Large intestine (tissue), 3 donors: ENCODE data around the gene HOOK2. TPM values are rescaled to one million over a fixed set of nuclear protein-coding genes. Genes with fewer than 3 reads are reported as not detected.

Experiments used
- DNase-seq, 2 donors: peaks; one replicate each; pipeline versions ENCODE4 v3.0.0 to v3.0.0-alpha.2; 2013
- H3K27ac ChIP-seq: one replicate; pipeline ENCODE4 v1.5.1; 2013; ENCODE audit warnings: low read length
- H3K27me3 ChIP-seq: 2 replicates; pipeline ENCODE4 v1.6.1; 2013; ENCODE audit warnings: low read length; ENCODE audit not compliant: control insufficient read depth, insufficient read depth
- H3K36me3 ChIP-seq: 2 replicates; pipeline ENCODE4 v1.6.1; 2013; ENCODE audit warnings: low read length; ENCODE audit not compliant: control insufficient read depth, insufficient read depth
- H3K4me1 ChIP-seq: one replicate; pipeline ENCODE4 v1.6.1; 2013; ENCODE audit warnings: low read length; ENCODE audit not compliant: control insufficient read depth, insufficient read depth
- H3K4me3 ChIP-seq: one replicate; pipeline ENCODE4 v1.5.1; 2013; ENCODE audit warnings: low read length
- H3K9me3 ChIP-seq: one replicate; pipeline ENCODE4 v1.6.1; 2013; ENCODE audit warnings: mild to moderate bottlenecking, low read depth, low read length, moderate library complexity; ENCODE audit not compliant: control insufficient read depth
- WGBS: methylation state at CpG from one replicate; pipeline ENCODE4 v1.1.5; 2013; ENCODE audit warnings: low lambda C conversion rate; ENCODE audit not compliant: insufficient coverage; 5-methylcytosine and 5-hydroxymethylcytosine counted together
- polyA plus RNA-seq: library from polyadenylated mRNA; unstranded; fragments of 120-200 nt; gene quantifications from one replicate; pipeline ENCODE4 v1.2.1, GENCODE V29; 2013

The HOOK2 gene
- polyA plus RNA-seq, 1 donor, result 192 TPM

- no peak overlapping the region for H3K4me3 ChIP-seq
Measured at GRCh38 chr19:12752056-12752781, 23.1 kb downstream of the HOOK2 start.

GRCh38 chr19:12751635-12752034, 23.7 kb downstream of the HOOK2 start, which contains the start of gene BEST2:
BEST2 (plus strand) TSS chr19:12751791; CDS start chr19:12752593, 802 bp downstream.
- Histone ChIP-seq H3K27me3 (peaks cover 33% of the 10 kb centered on the region), H3K4me1 (no peaks in the 10 kb centered on the region), H3K4me3 (no peak within 1 kb of the TSS), H3K36me3 (peaks cover 18% of the 10 kb centered on the region), H3K9me3 (peaks cover 18% of the 10 kb centered on the region), H3K27ac (no peak within 1 kb of the TSS)
- DNase-seq, result no peak
- 40% methylated on average over 2 of the region's 14 CpGs for WGBS

More at GRCh38 chr19:12752056-12752781, 23.1 kb downstream of the HOOK2 start:
- H3K27me3 ChIP-seq, result peaks cover 33% of the 10 kb centered on the region
- no peaks in the 10 kb centered on the region for H3K4me1 ChIP-seq
- H3K9me3 ChIP-seq, result peaks cover 13% of the 10 kb centered on the region
- H3K27ac ChIP-seq, result no peak overlapping the region
- no CpG with 5 or more reads among the region's 23 CpGs for WGBS
- DNase-seq, result no peak
- H3K36me3 ChIP-seq, result peaks cover 13% of the 10 kb centered on the region

- H3K27ac ChIP-seq, result no peak overlapping the region
- peaks cover 18% of the 10 kb centered on the region for H3K9me3 ChIP-seq
- no peaks in the 10 kb centered on the region for H3K4me1 ChIP-seq
- no peak overlapping the region for H3K4me3 ChIP-seq
- no peak for DNase-seq
- WGBS, result 80% methylated on average over 4 of the region's 9 CpGs
- H3K36me3 ChIP-seq, result peaks cover 26% of the 10 kb centered on the region
- H3K27me3 ChIP-seq, result peaks cover 33% of the 10 kb centered on the region
Measured at GRCh38 chr19:12750851-12751250, 24.5 kb downstream of the HOOK2 start.

- H3K4me3 ChIP-seq, result no peak overlapping the region
- H3K4me1 ChIP-seq, result no peaks in the 10 kb centered on the region
- H3K9me3 ChIP-seq, result peaks cover 18% of the 10 kb centered on the region
- no CpG with 5 or more reads among the region's 24 CpGs for WGBS
- peaks cover 33% of the 10 kb centered on the region for H3K27me3 ChIP-seq
- H3K36me3 ChIP-seq, result peaks cover 34% of the 10 kb centered on the region
- DNase-seq, result no peak
- no peak overlapping the region for H3K27ac ChIP-seq
Measured at GRCh38 chr19:12749938-12750521, 25.3 kb downstream of the HOOK2 start.

- DNase-seq, result no peak
- no CpG with 5 or more reads among the region's 6 CpGs for WGBS
- H3K27me3 ChIP-seq, result peaks cover 22% of the 10 kb centered on the region
- H3K36me3 ChIP-seq, result peaks cover 42% of the 10 kb centered on the region
- H3K4me3 ChIP-seq, result no peak overlapping the region
- H3K4me1 ChIP-seq, result no peaks in the 10 kb centered on the region
- peaks cover 18% of the 10 kb centered on the region for H3K9me3 ChIP-seq
- no peak overlapping the region for H3K27ac ChIP-seq
Measured at GRCh38 chr19:12748489-12748888, 26.9 kb downstream of the HOOK2 start.

- no peak overlapping the region for H3K27ac ChIP-seq
- H3K9me3 ChIP-seq, result peaks cover 18% of the 10 kb centered on the region
- H3K27me3 ChIP-seq, result peaks cover 3% of the 10 kb centered on the region
- H3K4me1 ChIP-seq, result no peaks in the 10 kb centered on the region
- H3K4me3 ChIP-seq, result no peak overlapping the region
- DNase-seq, result no peak
- H3K36me3 ChIP-seq, result peaks cover 53% of the 10 kb centered on the region
- no CpG with 5 or more reads among the region's 22 CpGs for WGBS
Measured at GRCh38 chr19:12745166-12745897, 30.0 kb downstream of the HOOK2 start.

- peaks cover 11% of the 10 kb centered on the region for H3K4me1 ChIP-seq
- WGBS, result no CpG with 5 or more reads among the region's 13 CpGs
- H3K36me3 ChIP-seq, result peaks cover 24% of the 10 kb centered on the region
- no peaks in the 10 kb centered on the region for H3K9me3 ChIP-seq
- H3K27ac ChIP-seq, result no peak overlapping the region
- peak overlapping the region; percentile 87 for H3K4me3 ChIP-seq
- DNase-seq, result no peak
- no peaks in the 10 kb centered on the region for H3K27me3 ChIP-seq
Measured at GRCh38 chr19:12737835-12738351, 37.5 kb downstream of the HOOK2 start.

GRCh38 chr19:12736995-12737834, 38.1 kb downstream of the HOOK2 start, which contains the start of gene GET3:
GET3 (plus strand) TSS chr19:12737497; CDS start chr19:12737506, 9 bp downstream.
- H3K27ac ChIP-seq, result peak within 1 kb of the TSS; percentile 85
- H3K4me3 ChIP-seq, result peak within 1 kb of the TSS; percentile 87
- H3K9me3 ChIP-seq, result no peaks in the 10 kb centered on the region
- WGBS, result 0% methylated on average over 4 of the region's 29 CpGs
- DNase-seq, result peak; percentile 98 to 100
- peaks cover 22% of the 10 kb centered on the region for H3K36me3 ChIP-seq
- H3K27me3 ChIP-seq, result no peaks in the 10 kb centered on the region
- peaks cover 17% of the 10 kb centered on the region for H3K4me1 ChIP-seq

- DNase-seq, result peak in 1 of 2 donors; percentile 43
- H3K27me3 ChIP-seq, result no peaks in the 10 kb centered on the region
- H3K9me3 ChIP-seq, result no peaks in the 10 kb centered on the region
- no CpG with 5 or more reads among the region's 15 CpGs for WGBS
- H3K4me1 ChIP-seq, result peaks cover 19% of the 10 kb centered on the region
- peaks cover 25% of the 10 kb centered on the region for H3K36me3 ChIP-seq
- peak overlapping the region; percentile 81 for H3K4me3 ChIP-seq
- peak overlapping the region; percentile 84 for H3K27ac ChIP-seq
Measured at GRCh38 chr19:12733369-12734214, 41.8 kb downstream of the HOOK2 start.
